Fibroblast of pulmonary artery (primary cell): Measurements from ENCODE around the gene PPIP5K2.
"Not testable (repeated sequence)": the region's sequence is repeated elsewhere in the genome, so short reads cannot be mapped to it uniquely, and the experiment has no call there.

Source experiments
- DNase-seq: peaks from one replicate; pipeline ENCODE4 v3.0.0-alpha.2; 2010; ENCODE audit warnings: low read depth
- H3K4me3 ChIP-seq: replicated peaks from 2 replicates; pipeline ENCODE4 v1.5.1; 2011; ENCODE audit warnings: low read depth, mild to moderate bottlenecking, control low read depth, low read length, moderate library complexity
- TF ChIP-seq, protein P1 (sequence below): IDR thresholded peaks from 2 replicates; pipeline ENCODE4 v1.5.1; 2011; ENCODE audit warnings: mild to moderate bottlenecking, control low read depth, low read length, inconsistent platforms; ENCODE audit errors: missing control alignments

PPIP5K2 gene

DNA sequence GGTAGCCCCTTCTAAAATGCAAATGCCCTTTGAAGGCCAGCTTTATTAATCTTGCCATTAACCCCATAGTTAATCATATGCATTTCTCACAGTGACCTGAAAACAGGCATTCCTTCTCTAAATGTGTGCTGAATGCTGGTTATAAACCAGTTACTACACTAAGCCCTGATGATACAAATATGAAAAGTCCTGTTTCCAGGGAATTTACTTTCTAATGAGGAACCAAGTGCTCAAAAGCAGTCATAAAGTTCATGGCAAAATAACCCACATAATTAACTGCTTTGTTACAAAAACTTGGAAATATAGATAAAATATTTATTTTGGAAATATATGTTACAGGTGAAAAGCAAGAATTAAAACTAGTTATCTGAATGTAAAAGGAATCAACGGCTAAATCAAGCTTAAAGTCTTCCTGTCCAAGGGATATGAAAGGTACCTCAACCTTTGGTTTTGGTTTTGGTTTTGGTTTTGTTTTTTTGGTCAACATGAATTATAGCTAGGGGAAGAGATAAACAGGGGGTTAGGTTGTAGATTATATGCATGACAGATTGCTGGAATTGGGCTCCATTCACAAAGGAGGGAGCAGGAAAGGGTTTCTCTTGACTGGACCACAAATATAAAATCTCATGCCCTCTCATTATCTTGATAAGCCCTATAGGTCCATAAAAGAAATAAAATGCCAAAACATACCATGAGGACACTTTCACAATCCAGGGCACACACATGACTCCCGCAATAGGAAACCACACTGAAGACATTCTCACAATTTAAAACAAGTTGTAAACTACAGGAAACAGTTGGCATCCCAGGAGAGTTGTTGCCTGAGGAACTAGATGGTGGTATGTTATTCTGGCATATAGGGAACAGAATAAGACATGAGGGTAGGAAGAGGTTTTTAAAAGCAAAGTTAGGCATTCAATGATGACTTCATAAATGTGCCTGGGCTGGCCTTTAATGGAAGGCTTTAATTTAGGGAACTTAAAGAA, 91.8 kb downstream of the PPIP5K2 start:
- TF ChIP-seq, protein P1, sequence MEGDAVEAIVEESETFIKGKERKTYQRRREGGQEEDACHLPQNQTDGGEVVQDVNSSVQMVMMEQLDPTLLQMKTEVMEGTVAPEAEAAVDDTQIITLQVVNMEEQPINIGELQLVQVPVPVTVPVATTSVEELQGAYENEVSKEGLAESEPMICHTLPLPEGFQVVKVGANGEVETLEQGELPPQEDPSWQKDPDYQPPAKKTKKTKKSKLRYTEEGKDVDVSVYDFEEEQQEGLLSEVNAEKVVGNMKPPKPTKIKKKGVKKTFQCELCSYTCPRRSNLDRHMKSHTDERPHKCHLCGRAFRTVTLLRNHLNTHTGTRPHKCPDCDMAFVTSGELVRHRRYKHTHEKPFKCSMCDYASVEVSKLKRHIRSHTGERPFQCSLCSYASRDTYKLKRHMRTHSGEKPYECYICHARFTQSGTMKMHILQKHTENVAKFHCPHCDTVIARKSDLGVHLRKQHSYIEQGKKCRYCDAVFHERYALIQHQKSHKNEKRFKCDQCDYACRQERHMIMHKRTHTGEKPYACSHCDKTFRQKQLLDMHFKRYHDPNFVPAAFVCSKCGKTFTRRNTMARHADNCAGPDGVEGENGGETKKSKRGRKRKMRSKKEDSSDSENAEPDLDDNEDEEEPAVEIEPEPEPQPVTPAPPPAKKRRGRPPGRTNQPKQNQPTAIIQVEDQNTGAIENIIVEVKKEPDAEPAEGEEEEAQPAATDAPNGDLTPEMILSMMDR, result no peak
- no peak overlapping the region for H3K4me3 ChIP-seq
- peak; percentile 39 for DNase-seq

DNA sequence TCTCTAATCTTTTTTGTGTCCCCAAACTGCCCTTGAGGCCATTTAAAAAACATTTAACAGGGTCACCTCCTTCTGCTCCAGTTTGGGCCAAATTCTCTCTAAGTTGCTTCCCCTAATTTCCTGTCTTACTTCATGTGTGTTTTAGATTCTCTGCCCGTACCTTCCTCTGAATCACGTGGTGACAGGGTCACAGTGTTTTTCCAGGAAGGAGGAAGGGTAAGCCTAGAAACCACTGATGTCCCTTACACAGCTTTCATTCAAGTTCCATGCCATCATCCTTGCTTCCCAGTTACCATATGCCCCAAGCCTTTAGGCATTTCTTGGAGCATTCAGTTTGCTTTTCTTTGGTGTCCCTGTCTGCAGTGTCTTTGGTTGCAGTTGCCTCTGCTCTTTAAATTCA, 96.0 kb downstream of the PPIP5K2 start:
- peak; percentile 67 for DNase-seq
- TF ChIP-seq, protein P1, result no peak
- H3K4me3 ChIP-seq, result no peak overlapping the region

DNA sequence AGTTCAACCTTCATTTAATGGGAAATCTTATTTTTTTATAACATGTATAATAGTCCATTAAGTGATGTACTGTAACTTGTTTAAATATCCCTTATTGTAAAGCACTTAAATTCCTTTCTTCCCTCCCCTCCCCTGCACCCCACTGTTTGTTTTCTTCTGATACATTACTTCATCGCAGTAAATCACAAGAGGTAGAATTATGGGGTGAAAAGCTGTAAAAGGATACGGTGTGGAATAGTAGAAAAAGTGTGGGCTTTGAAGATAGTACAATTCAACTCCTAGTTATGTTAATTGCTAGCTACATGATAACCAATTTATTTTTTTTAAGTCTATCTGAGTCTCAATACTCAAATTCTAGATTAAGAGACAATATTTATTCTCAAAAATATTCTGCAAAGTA, 96.6 kb downstream of the PPIP5K2 start:
- TF ChIP-seq, protein P1, result no peak
- no peak for DNase-seq
- no peak overlapping the region for H3K4me3 ChIP-seq

DNA sequence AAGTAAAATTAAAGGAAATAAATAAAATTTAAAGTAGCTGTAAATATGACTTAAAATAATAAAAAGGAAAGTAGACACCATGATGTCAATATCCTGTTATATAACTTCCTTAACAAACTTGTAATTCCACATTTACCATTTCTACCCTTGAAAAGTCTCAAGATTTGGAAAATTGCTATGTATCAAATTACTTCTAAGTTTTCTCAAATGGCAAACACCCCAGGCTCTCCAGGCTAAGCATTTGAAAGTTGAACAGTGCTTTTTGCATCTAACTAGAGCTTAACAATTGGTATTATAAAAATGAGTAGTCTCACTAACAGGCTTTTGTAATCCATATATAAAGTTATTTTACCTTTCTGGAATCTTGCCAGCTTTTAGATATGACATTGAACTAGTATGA, 97.0 kb downstream of the PPIP5K2 start:
- TF ChIP-seq, protein P1, result no peak
- peak; percentile 41 for DNase-seq
- H3K4me3 ChIP-seq, result no peak overlapping the region

DNA sequence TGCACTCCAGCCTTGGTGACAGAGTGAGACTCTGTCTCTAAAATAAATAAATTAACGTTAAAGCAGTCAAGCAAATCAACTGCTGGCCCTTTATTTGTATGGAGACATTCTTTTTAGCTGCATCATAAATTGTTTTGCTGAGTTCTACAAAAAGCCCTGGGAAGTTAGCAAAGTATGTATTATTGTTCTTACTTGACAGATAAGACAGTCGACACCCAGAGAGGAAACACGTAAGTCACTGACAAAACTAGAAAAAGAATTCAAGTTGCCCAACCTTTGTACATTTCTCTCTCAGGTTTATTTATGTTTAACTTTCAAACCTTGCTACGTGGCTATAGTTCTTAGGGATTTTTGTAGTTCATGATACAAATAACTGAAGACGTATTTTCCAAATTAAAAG, 98.1 kb downstream of the PPIP5K2 start:
- TF ChIP-seq, protein P1, result no peak

DNA sequence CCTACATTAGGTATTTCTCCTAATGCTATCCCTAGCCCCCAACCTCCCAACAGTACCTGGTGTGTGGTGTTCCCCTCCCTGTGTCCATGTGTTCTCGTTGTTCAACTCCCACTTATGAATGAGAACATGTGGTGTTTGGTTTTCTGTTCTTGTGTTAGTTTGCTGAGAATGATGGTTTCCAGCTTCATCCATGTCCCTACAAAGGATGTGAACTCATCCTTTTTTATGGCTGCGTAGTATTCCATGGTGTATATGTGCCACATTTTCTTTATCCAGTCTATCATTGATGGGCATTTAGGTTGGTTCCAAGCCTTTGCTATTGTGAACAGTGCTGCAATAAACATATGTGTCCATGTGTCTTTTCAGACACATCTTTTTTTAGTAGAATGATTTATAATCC, 99.0 kb downstream of the PPIP5K2 start:
- not testable (repeated sequence) for H3K4me3 ChIP-seq, DNase-seq

More for the DNA sequence above, 98.1 kb downstream of the PPIP5K2 start:
- H3K4me3 ChIP-seq, result peak overlapping the region; percentile 8
- peak; percentile 99 for DNase-seq

DNA sequence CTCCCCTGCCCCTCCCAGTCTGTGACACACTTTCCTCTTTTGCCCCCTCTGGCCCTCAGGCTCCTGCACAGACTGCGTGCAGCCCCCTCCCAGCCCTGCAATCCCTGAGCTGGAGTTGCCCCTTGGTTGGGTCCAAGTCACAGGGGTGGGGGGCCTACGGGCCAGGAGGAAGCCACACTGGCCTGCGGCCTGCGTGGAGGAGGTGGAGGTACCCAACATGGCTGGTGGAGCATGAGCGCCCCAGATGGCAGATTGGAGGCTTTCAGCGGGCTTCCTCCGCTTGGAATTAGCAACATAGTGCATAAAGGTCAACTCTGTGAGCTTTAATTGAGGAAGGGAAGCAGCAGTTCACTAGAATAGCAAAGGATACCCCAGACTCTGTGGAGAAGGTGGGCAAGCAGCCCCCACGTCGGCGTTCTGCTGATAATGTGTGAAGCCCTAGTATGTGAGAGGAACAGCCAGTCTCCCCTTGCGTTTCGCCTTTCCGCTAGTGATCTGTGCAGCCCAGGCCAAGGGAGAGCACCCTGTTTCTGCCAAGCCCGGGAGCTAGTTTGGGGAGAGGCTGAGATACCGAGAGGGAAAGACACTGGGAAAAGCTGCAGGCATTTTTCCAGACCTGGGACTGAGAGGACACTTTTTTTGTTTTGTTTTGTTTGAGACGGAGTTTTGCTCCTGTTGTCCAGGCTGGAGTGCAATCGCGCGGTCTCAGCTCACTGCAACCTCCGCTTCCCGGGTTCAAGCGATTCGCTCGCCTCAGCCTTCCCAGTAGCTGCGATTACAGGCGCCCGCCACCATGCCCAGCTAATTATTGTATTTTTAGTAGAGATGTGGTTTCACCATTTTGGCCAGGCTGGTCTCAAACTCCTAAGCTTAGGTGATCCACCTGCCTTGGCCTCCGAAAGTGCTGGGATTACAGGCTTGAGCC, 103.2 kb downstream of the PPIP5K2 start:
- TF ChIP-seq, protein P1, result no peak
- no peak for DNase-seq

More for the DNA sequence above, 103.2 kb downstream of the PPIP5K2 start:
- no peak overlapping the region for H3K4me3 ChIP-seq
